NB4 (cell line): ENCODE results near the gene SH3RF2.

Source experiments
- CTCF ChIP-seq: IDR thresholded peaks from one replicate; pipeline ENCODE4 v1.5.1; 2012; ENCODE audit warnings: low read depth, low read length
- MAX ChIP-seq: IDR thresholded peaks from 2 replicates; pipeline ENCODE4 v1.6.1; 2011; ENCODE audit warnings: low read depth, low read length

DNA sequence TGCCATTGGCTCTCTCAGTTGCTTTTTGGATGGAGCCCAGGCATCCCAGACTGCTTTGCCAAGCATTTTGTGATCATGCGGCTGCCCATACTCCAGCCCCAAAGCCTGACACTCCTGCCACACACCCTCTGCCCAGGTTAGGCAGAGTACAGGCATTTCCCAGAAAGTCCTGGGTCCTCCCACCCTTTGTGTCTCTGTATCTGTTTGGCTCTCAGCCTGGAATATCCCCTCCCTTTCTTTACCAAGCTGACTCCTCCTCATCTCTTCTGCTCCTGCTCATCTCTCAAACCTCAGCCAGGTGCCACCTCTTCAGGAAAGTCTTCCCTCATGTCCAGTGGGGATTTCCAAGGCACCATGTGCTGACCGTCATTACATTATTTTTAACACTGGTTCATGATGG is 14.3 kb upstream of the SH3RF2 start:
- TF ChIP-seq MAX: no peak
- no peak for TF ChIP-seq CTCF
